Measurements from ENCODE around the gene AP1S1.
"Not testable (repeated sequence)": the region's sequence is repeated elsewhere in the genome, so short reads cannot be mapped to it uniquely, and the experiment has no call there.

Gene AP1S1

DNA sequence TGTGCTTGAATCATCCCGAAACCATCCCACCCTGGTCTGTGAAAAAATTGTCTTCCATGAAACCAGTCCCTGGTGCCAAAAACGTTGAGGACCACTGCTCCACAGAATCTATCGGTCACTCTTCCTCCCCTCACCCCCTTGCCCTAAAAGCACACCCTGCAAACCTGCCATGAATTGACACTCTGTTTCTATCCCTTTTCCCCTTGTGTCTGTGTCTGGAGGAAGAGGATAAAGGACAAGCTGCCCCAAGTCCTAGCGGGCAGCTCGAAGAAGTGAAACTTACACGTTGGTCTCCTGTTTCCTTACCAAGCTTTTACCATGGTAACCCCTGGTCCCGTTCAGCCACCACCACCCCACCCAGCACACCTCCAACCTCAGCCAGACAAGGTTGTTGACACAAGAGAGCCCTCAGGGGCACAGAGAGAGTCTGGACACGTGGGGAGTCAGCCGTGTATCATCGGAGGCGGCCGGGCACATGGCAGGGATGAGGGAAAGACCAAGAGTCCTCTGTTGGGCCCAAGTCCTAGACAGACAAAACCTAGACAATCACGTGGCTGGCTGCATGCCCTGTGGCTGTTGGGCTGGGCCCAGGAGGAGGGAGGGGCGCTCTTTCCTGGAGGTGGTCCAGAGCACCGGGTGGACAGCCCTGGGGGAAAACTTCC is 28.2 kb upstream of the AP1S1 start:
- peak; percentile 12 for DNase-seq

DNA sequence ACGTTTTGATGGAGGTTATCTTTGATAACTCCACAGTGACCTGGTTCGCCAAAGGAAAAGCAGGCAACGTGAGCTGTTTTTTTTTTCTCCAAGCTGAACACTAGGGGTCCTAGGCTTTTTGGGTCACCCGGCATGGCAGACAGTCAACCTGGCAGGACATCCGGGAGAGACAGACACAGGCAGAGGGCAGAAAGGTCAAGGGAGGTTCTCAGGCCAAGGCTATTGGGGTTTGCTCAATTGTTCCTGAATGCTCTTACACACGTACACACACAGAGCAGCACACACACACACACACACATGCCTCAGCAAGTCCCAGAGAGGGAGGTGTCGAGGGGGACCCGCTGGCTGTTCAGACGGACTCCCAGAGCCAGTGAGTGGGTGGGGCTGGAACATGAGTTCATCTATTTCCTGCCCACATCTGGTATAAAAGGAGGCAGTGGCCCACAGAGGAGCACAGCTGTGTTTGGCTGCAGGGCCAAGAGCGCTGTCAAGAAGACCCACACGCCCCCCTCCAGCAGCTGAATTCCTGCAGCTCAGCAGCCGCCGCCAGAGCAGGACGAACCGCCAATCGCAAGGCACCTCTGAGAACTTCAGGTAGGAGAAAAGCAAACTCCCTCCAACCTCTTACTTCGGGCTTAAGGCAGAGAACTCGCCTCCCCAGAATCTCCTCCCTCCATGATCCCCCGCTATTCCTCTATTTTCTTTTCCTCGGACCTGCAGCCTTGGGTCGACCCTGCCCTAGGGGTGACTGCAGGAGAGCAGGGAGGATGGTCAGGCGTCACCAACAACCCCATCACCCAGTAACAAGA is 27.4 kb upstream of the AP1S1 start, which contains the start of gene SERPINE1:
SERPINE1 (plus strand) TSS at position 454 of the 809 bp plus-strand sequence. CDS start 1,290 bp downstream, outside the sequence.
- DNase-seq, result peak; percentile 27

DNA sequence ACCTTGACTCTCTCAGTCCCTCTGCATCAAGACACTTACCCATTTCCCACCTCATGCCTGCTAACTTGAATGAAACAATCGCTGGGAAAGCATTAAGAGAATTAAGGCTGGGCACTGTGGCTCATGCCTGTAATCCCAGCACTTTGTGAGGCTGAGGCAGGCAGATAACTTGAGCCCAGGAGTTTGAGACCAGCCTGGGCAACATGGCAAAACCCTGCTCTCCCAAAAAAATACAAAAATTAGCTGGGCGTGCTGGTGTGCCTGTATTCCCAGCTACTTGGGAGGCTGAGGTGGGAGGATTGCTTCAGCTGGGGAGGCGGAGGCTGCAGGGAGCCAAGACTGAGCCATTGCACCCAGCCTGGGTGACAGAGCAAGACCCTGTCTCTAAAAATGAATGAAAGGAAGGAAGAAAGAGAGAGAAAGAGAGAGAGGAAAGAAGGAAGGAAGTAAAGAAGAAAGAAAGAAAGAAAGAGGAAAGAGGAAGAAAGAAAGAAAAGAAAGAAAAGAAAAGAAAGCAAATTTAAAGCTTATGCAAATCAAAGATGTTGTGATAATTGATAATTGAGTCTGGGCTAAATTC is 26.7 kb upstream of the AP1S1 start:
- no peak for DNase-seq

DNA sequence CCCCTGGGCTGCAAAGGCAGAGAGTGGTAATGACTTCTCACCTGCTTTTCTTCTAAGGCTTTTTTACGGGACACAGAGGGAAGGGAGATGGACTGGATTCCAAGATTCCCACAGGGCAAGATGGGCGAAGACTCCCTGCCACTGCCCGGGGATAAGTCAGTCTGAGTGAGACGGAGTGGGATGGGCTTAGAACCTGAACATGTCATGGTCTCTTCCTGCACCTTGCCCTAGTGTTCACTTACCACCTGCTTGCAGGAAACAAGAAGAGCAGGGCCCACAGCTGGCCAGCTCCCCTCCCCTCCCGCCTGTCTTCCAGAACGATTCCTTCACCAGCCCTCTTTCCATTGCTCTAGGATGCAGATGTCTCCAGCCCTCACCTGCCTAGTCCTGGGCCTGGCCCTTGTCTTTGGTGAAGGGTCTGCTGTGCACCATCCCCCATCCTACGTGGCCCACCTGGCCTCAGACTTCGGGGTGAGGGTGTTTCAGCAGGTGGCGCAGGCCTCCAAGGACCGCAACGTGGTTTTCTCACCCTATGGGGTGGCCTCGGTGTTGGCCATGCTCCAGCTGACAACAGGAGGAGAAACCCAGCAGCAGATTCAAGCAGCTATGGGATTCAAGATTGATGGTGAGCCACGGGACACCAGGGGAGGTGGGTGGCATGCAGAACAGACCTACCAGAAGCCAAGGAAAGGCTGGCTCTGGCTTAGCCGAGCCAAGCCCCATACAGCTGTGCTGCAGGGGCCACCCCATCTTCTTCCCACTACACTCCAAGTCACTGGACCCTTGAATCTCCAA is 26.0 kb upstream of the AP1S1 start:
- no peak for DNase-seq

GRCh38 chr7:101129603-101130117 is 24.6 kb upstream of the AP1S1 start:
- DNase-seq, result no peak

GRCh38 chr7:101132626-101133600 is 21.4 kb upstream of the AP1S1 start:
- not testable (repeated sequence) for DNase-seq

GRCh38 chr7:101133621-101134398 is 20.5 kb upstream of the AP1S1 start:
- DNase-seq, result no peak

- DNase-seq, result no peak
Observed at GRCh38 chr7:101134399-101134980, 19.8 kb upstream of the AP1S1 start.

GRCh38 chr7:101137651-101138212 is 16.5 kb upstream of the AP1S1 start:
- DNase-seq, result no peak

DNA sequence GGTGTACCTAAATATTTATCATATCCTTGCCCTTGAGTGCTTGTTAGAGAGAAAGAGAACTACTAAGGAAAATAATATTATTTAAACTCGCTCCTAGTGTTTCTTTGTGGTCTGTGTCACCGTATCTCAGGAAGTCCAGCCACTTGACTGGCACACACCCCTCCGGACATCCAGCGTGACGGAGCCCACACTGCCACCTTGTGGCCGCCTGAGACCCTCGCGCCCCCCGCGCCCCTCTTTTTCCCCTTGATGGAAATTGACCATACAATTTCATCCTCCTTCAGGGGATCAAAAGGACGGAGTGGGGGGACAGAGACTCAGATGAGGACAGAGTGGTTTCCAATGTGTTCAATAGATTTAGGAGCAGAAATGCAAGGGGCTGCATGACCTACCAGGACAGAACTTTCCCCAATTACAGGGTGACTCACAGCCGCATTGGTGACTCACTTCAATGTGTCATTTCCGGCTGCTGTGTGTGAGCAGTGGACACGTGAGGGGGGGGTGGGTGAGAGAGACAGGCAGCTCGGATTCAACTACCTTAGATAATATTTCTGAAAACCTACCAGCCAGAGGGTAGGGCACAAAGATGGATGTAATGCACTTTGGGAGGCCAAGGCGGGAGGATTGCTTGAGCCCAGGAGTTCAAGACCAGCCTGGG is 15.9 kb upstream of the AP1S1 start:
- peak; percentile 77 for DNase-seq

- DNase-seq, result no peak
Observed at GRCh38 chr7:101140339-101140699, 14.0 kb upstream of the AP1S1 start.

GRCh38 chr7:101140746-101141382 is 13.4 kb upstream of the AP1S1 start:
- no peak for DNase-seq

DNA sequence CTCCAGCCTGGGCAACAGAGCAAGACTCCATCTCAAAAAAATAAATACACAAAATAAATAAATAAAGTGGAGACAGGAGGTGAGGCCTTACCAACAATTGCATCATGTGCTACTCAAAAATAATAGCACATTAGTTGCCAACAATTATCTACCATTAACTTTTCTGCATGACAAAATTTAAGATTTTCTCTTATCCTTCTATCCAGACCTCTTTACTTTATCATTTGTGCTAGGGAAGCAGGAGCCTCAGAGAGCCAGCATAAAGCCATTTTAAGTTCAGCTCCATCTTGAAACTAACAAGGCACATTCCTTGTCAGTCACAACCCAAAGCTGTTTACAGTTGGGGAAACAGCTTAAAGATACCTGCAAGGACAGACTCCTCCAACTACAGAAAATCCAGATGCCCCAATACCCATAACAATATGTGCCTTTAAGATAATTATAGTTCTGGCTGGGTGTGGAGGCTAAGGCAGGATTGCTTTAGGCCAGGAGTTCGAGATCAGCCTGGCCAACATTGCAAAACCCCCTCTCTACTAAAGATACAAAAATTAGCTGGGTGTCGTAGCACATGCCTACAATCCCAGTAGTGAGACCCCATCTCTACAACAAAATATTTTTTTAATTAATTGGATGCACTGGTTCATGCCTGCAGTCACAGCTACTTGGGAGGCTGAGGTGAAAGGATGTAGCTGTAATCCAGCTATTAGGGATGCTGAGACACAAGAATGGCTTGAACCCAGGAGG is 2.2 kb upstream of the AP1S1 start:
- no peak for DNase-seq

GRCh38 chr7:101154693-101155102 is 422 bp downstream of the AP1S1 start:
- no peak for DNase-seq

GRCh38 chr7:101155303-101155702 is 1.0 kb downstream of the AP1S1 start:
- DNase-seq, result no peak

DNA sequence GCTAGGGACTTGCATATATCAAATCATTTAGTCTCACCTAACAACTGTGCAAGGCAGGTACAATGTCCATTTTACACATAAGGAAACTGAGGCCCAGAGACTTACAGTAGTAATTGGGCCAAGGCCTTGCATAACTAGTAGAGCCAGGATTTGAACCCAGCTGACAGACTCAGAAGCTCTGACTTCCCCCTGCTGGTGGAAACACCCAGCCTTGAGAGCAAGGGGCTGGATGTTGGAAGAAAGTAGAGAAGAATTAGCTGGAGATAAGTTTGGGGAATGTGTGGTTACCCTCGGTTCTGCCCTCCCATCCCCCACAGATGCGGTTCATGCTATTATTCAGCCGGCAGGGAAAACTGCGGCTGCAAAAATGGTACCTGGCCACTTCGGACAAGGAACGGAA is 2.0 kb downstream of the AP1S1 start:
- DNase-seq, result no peak

DNA sequence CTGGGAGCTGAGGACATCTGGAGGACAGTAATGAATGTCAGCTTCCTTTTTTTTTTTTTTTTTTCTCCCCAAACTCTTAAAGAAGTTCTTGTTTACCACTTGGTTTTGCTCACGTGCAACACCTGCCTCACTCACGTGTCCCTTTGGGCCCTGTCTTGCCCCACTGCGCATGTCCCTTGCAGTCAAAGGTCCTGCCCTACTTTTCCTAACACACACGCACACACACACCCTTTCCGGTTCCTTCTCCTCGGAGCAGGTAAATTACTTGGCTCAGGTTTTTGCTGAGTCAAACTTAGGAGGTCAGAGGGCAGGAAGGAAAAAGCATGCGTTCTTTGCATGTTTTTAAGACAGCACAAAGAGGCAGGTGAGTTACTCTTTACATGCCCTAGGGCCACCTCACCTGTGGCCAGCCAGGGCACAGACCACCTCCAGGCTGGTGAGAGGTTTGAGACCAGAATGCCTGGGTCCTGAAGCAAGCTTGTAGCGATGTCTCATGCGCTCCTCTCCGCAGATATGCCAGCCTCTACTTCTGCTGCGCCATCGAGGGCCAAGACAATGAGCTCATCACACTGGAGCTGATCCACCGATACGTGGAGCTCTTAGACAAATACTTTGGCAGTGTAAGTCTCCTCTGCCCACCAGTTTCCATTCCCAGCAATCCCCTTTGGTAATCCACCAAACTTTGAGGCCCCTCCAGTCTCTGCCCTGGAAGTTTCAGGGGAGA is 2.8 kb downstream of the AP1S1 start:
- no peak for DNase-seq
